CD4-positive, alpha-beta T cell treated with Interleukin-15 for 4 hours (primary cell): ENCODE measurements around the gene HSD17B2.

Experiments
- DNase-seq: peaks from one replicate; pipeline ENCODE4 v3.0.0-alpha.2; 2020; ENCODE audit warnings: low spot score

The HSD17B2 gene

GRCh38 chr16:82050909-82051357 lies 15.9 kb downstream of the HSD17B2 start:
- no peak for DNase-seq

GRCh38 chr16:82051656-82052055 lies 16.6 kb downstream of the HSD17B2 start:
- DNase-seq: no peak

GRCh38 chr16:82055117-82055516 lies 20.1 kb downstream of the HSD17B2 start:
- DNase-seq: no peak

- no peak for DNase-seq
Measured at GRCh38 chr16:82055728-82056549, 20.9 kb downstream of the HSD17B2 start.

- DNase-seq: no peak
Measured at GRCh38 chr16:82056550-82056896, 21.5 kb downstream of the HSD17B2 start.

- DNase-seq: no peak
Measured at GRCh38 chr16:82059161-82059982, 24.3 kb downstream of the HSD17B2 start.

- DNase-seq: no peak
Measured at GRCh38 chr16:82059983-82060421, 24.9 kb downstream of the HSD17B2 start.

- DNase-seq: peak; percentile 4
Measured at GRCh38 chr16:82061861-82062525, 26.9 kb downstream of the HSD17B2 start.

GRCh38 chr16:82062645-82063058 lies 27.6 kb downstream of the HSD17B2 start:
- DNase-seq: no peak

GRCh38 chr16:82063456-82064082 lies 28.5 kb downstream of the HSD17B2 start:
- no peak for DNase-seq

- DNase-seq: no peak
Measured at GRCh38 chr16:82067042-82067803, 32.2 kb downstream of the HSD17B2 start.

GRCh38 chr16:82067804-82068325 lies 32.8 kb downstream of the HSD17B2 start:
- DNase-seq: no peak

GRCh38 chr16:82070656-82071369 lies 35.8 kb downstream of the HSD17B2 start:
- no peak for DNase-seq

GRCh38 chr16:82071421-82071820 lies 36.4 kb downstream of the HSD17B2 start:
- no peak for DNase-seq

- DNase-seq: no peak
Measured at GRCh38 chr16:82072313-82072712, 37.3 kb downstream of the HSD17B2 start.

- no peak for DNase-seq
Measured at GRCh38 chr16:82074019-82074558, 39.0 kb downstream of the HSD17B2 start.

GRCh38 chr16:82078125-82078524 lies 43.1 kb downstream of the HSD17B2 start:
- no peak for DNase-seq

GRCh38 chr16:82079892-82080291 lies 44.8 kb downstream of the HSD17B2 start:
- no peak for DNase-seq

- DNase-seq: no peak
Measured at GRCh38 chr16:82081264-82081663, 46.2 kb downstream of the HSD17B2 start.

GRCh38 chr16:82082097-82082496 lies 47.0 kb downstream of the HSD17B2 start:
- DNase-seq: no peak
